HepG2 (cell line): ENCODE data around the gene PFN4. TPM values are rescaled to one million over a fixed set of nuclear protein-coding genes. Genes with fewer than 3 reads are reported as not detected.
A peak's percentile ranks its signal among the peaks of the same experiment; 100 is the strongest.

Source experiments
- ADNP ChIP-seq: sonication (generic); formaldehyde crosslinking; IDR thresholded peaks from 2 replicates; pipeline ENCODE4 v1.4.0; 2020; ENCODE audit warnings: missing genetic modification reagents
- BORCS8-MEF2B ChIP-seq: sonication (generic); formaldehyde crosslinking; IDR thresholded peaks from 2 replicates; pipeline ENCODE4 v1.8.0; 2022; ENCODE audit warnings: mild to moderate bottlenecking, missing genetic modification reagents
- CBX1 ChIP-seq: IDR thresholded peaks from one replicate; pipeline ENCODE4 v1.6.1; 2016; ENCODE audit warnings: antibody characterized with exemption, low read depth
- FOXO1 ChIP-seq: sonication (generic); formaldehyde crosslinking; IDR thresholded peaks from 2 replicates; pipeline ENCODE4 v1.4.0; 2020; ENCODE audit warnings: missing genetic modification reagents
- GATAD1 ChIP-seq: IDR thresholded peaks from 2 replicates; pipeline ENCODE4 v1.6.1; 2016; ENCODE audit warnings: missing genetic modification reagents, missing compliant biosample characterization
- GLI4 ChIP-seq: sonication (generic); formaldehyde crosslinking; IDR thresholded peaks from 2 replicates; pipeline ENCODE4 v1.5.1; 2020; ENCODE audit warnings: missing genetic modification reagents, mild to moderate bottlenecking, moderate library complexity, borderline replicate concordance
- HCFC1 ChIP-seq: fragments of 150-350 bp; IDR thresholded peaks from 2 replicates; pipeline ENCODE4 v1.6.1; 2014; ENCODE audit warnings: low read depth, low read length
- HOXA9 ChIP-seq: sonication (generic); formaldehyde crosslinking; IDR thresholded peaks from 2 replicates; pipeline ENCODE4 v1.8.1; 2022; ENCODE audit warnings: missing genetic modification reagents, mild to moderate bottlenecking, moderate library complexity, borderline replicate concordance
- KDM5A ChIP-seq: fragments of 200-600 bp; sonication (generic); IDR thresholded peaks from 2 replicates; pipeline ENCODE4 v1.7.0; 2018; ENCODE audit warnings: antibody characterized with exemption, mild to moderate bottlenecking, low read length, borderline replicate concordance
- MED8 ChIP-seq: sonication (generic); formaldehyde crosslinking; IDR thresholded peaks from 2 replicates; pipeline ENCODE4 v1.8.1; 2023; ENCODE audit warnings: mild to moderate bottlenecking, missing genetic modification reagents; ENCODE audit not compliant: insufficient replicate concordance
- MIER3 ChIP-seq: IDR thresholded peaks from 2 replicates; pipeline ENCODE4 v1.6.1; 2016; ENCODE audit warnings: missing compliant biosample characterization, borderline replicate concordance
- MXD1 ChIP-seq: sonication (generic); formaldehyde crosslinking; IDR thresholded peaks from 2 replicates; pipeline ENCODE4 v1.4.0; 2020; ENCODE audit warnings: mild to moderate bottlenecking, missing genetic modification reagents
- NFRKB ChIP-seq: fragments of 450-650 bp; IDR thresholded peaks from 2 replicates; pipeline ENCODE4 v1.6.1; 2017
- RAD21 ChIP-seq: fragments of 450-650 bp; formaldehyde crosslinking; IDR thresholded peaks from 2 replicates; pipeline ENCODE4 v1.5.0; 2020; ENCODE audit warnings: mild to moderate bottlenecking
- RFXAP ChIP-seq: sonication (generic); formaldehyde crosslinking; IDR thresholded peaks from 2 replicates; pipeline ENCODE4 v1.4.0; 2020; ENCODE audit warnings: missing genetic modification reagents, borderline replicate concordance
- SMYD3 ChIP-seq: sonication (generic); formaldehyde crosslinking; IDR thresholded peaks from 2 replicates; pipeline ENCODE4 v1.8.1; 2023; ENCODE audit warnings: mild to moderate bottlenecking, missing genetic modification reagents
- SOX5 ChIP-seq: IDR thresholded peaks from 2 replicates; pipeline ENCODE4 v1.6.1; 2016; ENCODE audit warnings: borderline replicate concordance
- SUZ12 ChIP-seq: fragments of 150-350 bp; IDR thresholded peaks from 2 replicates; pipeline ENCODE4 v1.6.1; 2014; ENCODE audit warnings: low read depth, low read length
- TCF12 ChIP-seq, 2 experiments: fragments of 450-650 bp in 1 of 2; sonication (generic) in 1 of 2; formaldehyde crosslinking in 1 of 2; IDR thresholded peaks; 2 replicates each; pipeline versions ENCODE4 v1.6.1 to v1.8.0; 2017 to 2022; ENCODE audit warnings: antibody characterized with exemption in 1 of 2, mild to moderate bottlenecking in 1 of 2, missing genetic modification reagents in 1 of 2, moderate library complexity in 1 of 2
- TCF7 ChIP-seq: sonication (generic); IDR thresholded peaks from 2 replicates; pipeline ENCODE4 v1.6.1; 2016; ENCODE audit warnings: antibody characterized with exemption, low read depth
- THYN1 ChIP-seq: sonication (generic); formaldehyde crosslinking; IDR thresholded peaks from 2 replicates; pipeline ENCODE4 v1.8.1; 2023; ENCODE audit warnings: low read depth, mild to moderate bottlenecking, moderate library complexity, missing genetic modification reagents, borderline replicate concordance
- ZNF101 ChIP-seq: sonication (generic); formaldehyde crosslinking; IDR thresholded peaks from 2 replicates; pipeline ENCODE4 v1.4.0; 2020; ENCODE audit warnings: mild to moderate bottlenecking, low read depth, missing genetic modification reagents, borderline replicate concordance
- ZNF235 ChIP-seq: sonication (generic); formaldehyde crosslinking; IDR thresholded peaks from 2 replicates; pipeline ENCODE4 v1.8.1; 2023; ENCODE audit warnings: mild to moderate bottlenecking, missing genetic modification reagents, borderline replicate concordance
- ZNF337 ChIP-seq: sonication (generic); formaldehyde crosslinking; IDR thresholded peaks from 2 replicates; pipeline ENCODE4 v1.5.1; 2020; ENCODE audit warnings: missing genetic modification reagents, low read depth, mild to moderate bottlenecking, borderline replicate concordance
- ZNF574 ChIP-seq: sonication (generic); formaldehyde crosslinking; IDR thresholded peaks from 2 replicates; pipeline ENCODE4 v1.4.0; 2020; ENCODE audit warnings: missing genetic modification reagents
- ZNF670 ChIP-seq: sonication (generic); formaldehyde crosslinking; IDR thresholded peaks from 2 replicates; pipeline ENCODE4 v1.8.0; 2022; ENCODE audit warnings: mild to moderate bottlenecking, missing genetic modification reagents, borderline replicate concordance
- ZNF772 ChIP-seq: sonication (generic); formaldehyde crosslinking; IDR thresholded peaks from 2 replicates; pipeline ENCODE4 v1.5.0; 2020; ENCODE audit warnings: mild to moderate bottlenecking, missing genetic modification reagents
- ZSCAN22 ChIP-seq: sonication (generic); formaldehyde crosslinking; IDR thresholded peaks from 2 replicates; pipeline ENCODE4 v1.4.0; 2020; ENCODE audit warnings: mild to moderate bottlenecking, missing genetic modification reagents
- ZSCAN31 ChIP-seq: sonication (generic); formaldehyde crosslinking; IDR thresholded peaks from 2 replicates; pipeline ENCODE4 v1.5.0; 2020; ENCODE audit warnings: low read depth, mild to moderate bottlenecking, missing genetic modification reagents
- polyA plus RNA-seq, 8 experiments: library from polyadenylated mRNA; depleted of rRNA in 3 of 8; stranded (reverse) in 7 of 8; unstranded in 1 of 8; fragments of >200 nt; fragmentation: Illumina TruSeq in 4 of 8; extraction: Trizol in 4 of 8; gene quantifications; 2 replicates each; pipeline versions ENCODE4 v1.2.1 to v1.2.3, GENCODE V29; 2011 to 2016; ENCODE audit warnings: low read depth in 4 of 8, missing spikeins in 1 of 8, mixed read lengths in 1 of 8; ENCODE audit not compliant: insufficient read depth in 1 of 8
- total RNA-seq, 5 experiments: library from RNA; depleted of rRNA; stranded (reverse); fragments of >200 nt; fragmentation: Illumina TruSeq; extraction: Trizol; gene quantifications; 2 replicates each; pipeline ENCODE4 v1.2.3, GENCODE V29; 2016; ENCODE audit warnings: low read depth in 1 of 5

Gene PFN4
- total and polyA plus RNA-seq, 2 of the 13 experiments (the other 11 are each of a cell fraction or from before 2014, with no cell fraction given) = 0.12 to 0.20 TPM

GRCh38 chr2:24164416-24164973 is 41.4 kb upstream of the PFN4 start (continued):
- TF ChIP-seq ZNF101 (CRISPR knock-in tag) (no peak), MIER3 (CRISPR knock-in tag) (0 out of 2 replicates have a peak, but pooled peaks have one; percentile 47), ZNF574 (CRISPR knock-in tag) (peak; percentile 79), TCF12 (IDR thresholded peaks at IDR 0.05) (no peak), TCF12 (CRISPR knock-in tag; IDR thresholded peaks at IDR 0.05) (0 out of 2 replicates have a peak, but pooled peaks have one; percentile 18), ZNF670 (CRISPR knock-in tag) (no peak), ZSCAN22 (CRISPR knock-in tag) (no peak), ZNF337 (CRISPR knock-in tag) (no peak), RAD21 (CRISPR knock-in tag) (peak; percentile 97), BORCS8-MEF2B (CRISPR knock-in tag) (0 out of 2 replicates have a peak, but pooled peaks have one; percentile 31), ZNF772 (CRISPR knock-in tag) (no peak), SUZ12 (no peak), CBX1 (peak; percentile 31), KDM5A (no peak), MXD1 (CRISPR knock-in tag) (no peak), GATAD1 (peak; percentile 63), SOX5 (CRISPR knock-in tag) (no peak), THYN1 (CRISPR knock-in tag) (no peak), ADNP (CRISPR knock-in tag) (no peak), FOXO1 (CRISPR knock-in tag) (0 out of 2 replicates have a peak, but pooled peaks have one; percentile 16), ZNF235 (CRISPR knock-in tag) (no peak), GLI4 (CRISPR knock-in tag) (no peak), RFXAP (no peak), MED8 (CRISPR knock-in tag) (no peak), ZSCAN31 (no peak), TCF7 (no peak), NFRKB (no peak), SMYD3 (CRISPR knock-in tag) (no peak), HOXA9 (CRISPR knock-in tag) (no peak), HCFC1 (no peak)
